Neural cell (in vitro differentiated cells): ENCODE results near the gene BPIFB1. TPM values are rescaled to one million over a fixed set of nuclear protein-coding genes. Genes with fewer than 3 reads are reported as not detected.

Experiments used
- H2AFZ ChIP-seq: fragments of 200-600, 300-800 bp; sonication (generic), shearing (Covaris generic); 2 replicates; pipeline ENCODE4 v1.6.0; 2014; ENCODE audit warnings: low read depth, mild to moderate bottlenecking, antibody characterized with exemption, low read length, moderate library complexity
- H3F3A ChIP-seq: fragments of 200-600 bp; shearing (Covaris generic); 2 replicates; pipeline ENCODE4 v1.6.1; 2016; ENCODE audit warnings: mild to moderate bottlenecking, moderate library complexity, mixed read lengths, antibody characterized with exemption, low read length; ENCODE audit not compliant: insufficient read depth, poor library complexity, severe bottlenecking
- H3K27ac ChIP-seq: fragments of 200-600, 300-800 bp; sonication (generic), shearing (Covaris generic); 2 replicates; pipeline ENCODE4 v1.5.1; 2014; ENCODE audit warnings: mild to moderate bottlenecking, low read length, moderate library complexity
- H3K27me3 ChIP-seq: fragments of 300-800, 200-600 bp; sonication (generic), shearing (Covaris generic); 2 replicates; pipeline ENCODE4 v1.6.0; 2014; ENCODE audit warnings: mild to moderate bottlenecking, low read depth, low read length, moderate library complexity; ENCODE audit not compliant: insufficient read depth
- H3K36me3 ChIP-seq: fragments of 300-800, 200-600 bp; sonication (generic), shearing (Covaris generic); 2 replicates; pipeline ENCODE4 v1.5.1; 2014; ENCODE audit warnings: mild to moderate bottlenecking, antibody characterized with exemption, low read length, moderate library complexity; ENCODE audit not compliant: insufficient read depth
- H3K4me2 ChIP-seq: fragments of 300-800, 200-600 bp; sonication (generic), shearing (Covaris generic); 2 replicates; pipeline ENCODE4 v1.6.0; 2014; ENCODE audit warnings: mild to moderate bottlenecking, low read length
- H3K4me3 ChIP-seq: fragments of 300-800, 200-600 bp; sonication (generic), shearing (Covaris generic); 2 replicates; pipeline ENCODE4 v1.5.1; 2014; ENCODE audit warnings: mild to moderate bottlenecking, low read length, moderate library complexity
- H3K79me2 ChIP-seq: fragments of 200-600 bp; shearing (Covaris generic); replicated peaks from 2 replicates; pipeline ENCODE4 v1.6.0; 2014; ENCODE audit warnings: mild to moderate bottlenecking, low read length, moderate library complexity; ENCODE audit not compliant: insufficient read depth
- H3K9ac ChIP-seq: fragments of 300-800, 200-600 bp; sonication (generic), shearing (Covaris generic); 2 replicates; pipeline ENCODE4 v1.6.1; 2016; ENCODE audit warnings: mild to moderate bottlenecking, low read length, mixed read lengths
- H3K9me2 ChIP-seq: fragments of 200-600 bp; shearing (Covaris generic); 2 replicates; pipeline ENCODE4 v1.6.1; 2016; ENCODE audit warnings: mild to moderate bottlenecking, low read length, mixed read lengths; ENCODE audit not compliant: insufficient read depth
- H3K9me3 ChIP-seq: fragments of 200-600, 300-800 bp; sonication (generic), shearing (Covaris generic); 2 replicates; pipeline ENCODE4 v1.6.1; 2016; ENCODE audit warnings: mild to moderate bottlenecking, mixed run types, low read length, moderate library complexity, mixed read lengths
- H4K20me1 ChIP-seq: fragments of 200-600 bp; shearing (Covaris generic); 2 replicates; pipeline ENCODE4 v1.6.1; 2016; ENCODE audit warnings: mild to moderate bottlenecking, mixed run types; ENCODE audit not compliant: insufficient read depth
- EP300 ChIP-seq: fragments of 450-650 bp; conservative IDR thresholded peaks from 2 replicates; pipeline ENCODE4 v1.6.1; 2014; ENCODE audit warnings: antibody characterized with exemption, mild to moderate bottlenecking, moderate library complexity; ENCODE audit not compliant: poor library complexity, severe bottlenecking
- EZH2 ChIP-seq: fragments of 200-600, 300-800 bp; shearing (Covaris generic), sonication (generic); IDR thresholded peaks from 2 replicates; pipeline ENCODE4 v1.6.1; 2014; ENCODE audit warnings: antibody characterized with exemption, low read length, borderline replicate concordance, mild to moderate bottlenecking; ENCODE audit not compliant: insufficient read depth, poor library complexity, severe bottlenecking
- MXI1 ChIP-seq: fragments of 450-650 bp; conservative IDR thresholded peaks from 2 replicates; pipeline ENCODE4 v1.6.1; 2014; ENCODE audit warnings: antibody characterized with exemption, mild to moderate bottlenecking; ENCODE audit not compliant: poor library complexity, severe bottlenecking
- POLR2AphosphoS5 ChIP-seq: IDR thresholded peaks from 2 replicates; pipeline ENCODE4 v1.6.1; 2012
- RAD21 ChIP-seq: fragments of 450-650 bp; conservative IDR thresholded peaks from 2 replicates; pipeline ENCODE4 v1.6.1; 2014; ENCODE audit warnings: antibody characterized with exemption, mild to moderate bottlenecking, moderate library complexity
- SMC3 ChIP-seq: fragments of 450-650 bp; conservative IDR thresholded peaks from 2 replicates; pipeline ENCODE4 v1.6.1; 2014; ENCODE audit warnings: antibody characterized with exemption, mild to moderate bottlenecking, moderate library complexity; ENCODE audit not compliant: poor library complexity
- TAF1 ChIP-seq: IDR thresholded peaks from 2 replicates; pipeline ENCODE4 v1.6.1; 2012; ENCODE audit warnings: low read depth
- polyA plus RNA-seq: library from polyadenylated mRNA; depleted of rRNA; stranded (reverse); fragments of >200 nt; gene quantifications from 2 replicates; pipeline ENCODE4 v1.2.3, GENCODE V29; 2014
- TF ChIP-seq, protein P1 (sequence below): fragments of 450-650 bp; IDR thresholded peaks from 2 replicates; pipeline ENCODE4 v1.5.1; 2014; ENCODE audit warnings: antibody characterized with exemption, mild to moderate bottlenecking, moderate library complexity; ENCODE audit not compliant: poor library complexity, severe bottlenecking
- TF ChIP-seq, protein P2 (sequence below): IDR thresholded peaks from 2 replicates; pipeline ENCODE4 v1.6.1; 2012; ENCODE audit warnings: borderline replicate concordance

BPIFB1 gene
- polyA plus RNA-seq, 1 donor from 2014 or later: not detected

DNA sequence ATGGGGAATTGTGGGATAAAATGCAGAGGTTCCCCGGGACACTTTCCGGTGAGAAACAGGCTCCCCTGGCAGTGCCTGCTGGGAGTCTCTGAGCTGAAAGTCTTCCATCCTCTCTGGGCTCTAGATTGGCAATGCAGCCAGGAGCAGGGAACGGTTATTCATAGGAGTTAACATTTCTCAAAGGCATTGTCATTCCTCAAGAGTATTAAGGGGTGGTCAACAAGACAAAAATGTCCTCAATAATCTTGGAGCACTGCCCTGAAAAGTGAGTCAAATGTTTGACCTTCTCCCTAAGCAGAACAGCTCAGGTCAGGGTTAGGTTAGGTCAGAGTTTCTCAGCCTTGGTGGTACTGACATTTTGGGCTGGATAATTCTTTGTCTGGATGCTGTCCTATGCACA lies 13.2 kb downstream of the BPIFB1 start:
- H3K79me2 ChIP-seq: no peaks in the 10 kb centered on the region
- no peak overlapping the region for H3K4me2 ChIP-seq
- no peaks in the 10 kb centered on the region for H3F3A ChIP-seq
- no peak overlapping the region for H2AFZ ChIP-seq
- TF ChIP-seq POLR2AphosphoS5 (no peak), EP300 (no peak), RAD21 (no peak), EZH2 (no peak), TAF1 (no peak), SMC3 (no peak), MXI1 (no peak)
- TF ChIP-seq, protein P1, sequence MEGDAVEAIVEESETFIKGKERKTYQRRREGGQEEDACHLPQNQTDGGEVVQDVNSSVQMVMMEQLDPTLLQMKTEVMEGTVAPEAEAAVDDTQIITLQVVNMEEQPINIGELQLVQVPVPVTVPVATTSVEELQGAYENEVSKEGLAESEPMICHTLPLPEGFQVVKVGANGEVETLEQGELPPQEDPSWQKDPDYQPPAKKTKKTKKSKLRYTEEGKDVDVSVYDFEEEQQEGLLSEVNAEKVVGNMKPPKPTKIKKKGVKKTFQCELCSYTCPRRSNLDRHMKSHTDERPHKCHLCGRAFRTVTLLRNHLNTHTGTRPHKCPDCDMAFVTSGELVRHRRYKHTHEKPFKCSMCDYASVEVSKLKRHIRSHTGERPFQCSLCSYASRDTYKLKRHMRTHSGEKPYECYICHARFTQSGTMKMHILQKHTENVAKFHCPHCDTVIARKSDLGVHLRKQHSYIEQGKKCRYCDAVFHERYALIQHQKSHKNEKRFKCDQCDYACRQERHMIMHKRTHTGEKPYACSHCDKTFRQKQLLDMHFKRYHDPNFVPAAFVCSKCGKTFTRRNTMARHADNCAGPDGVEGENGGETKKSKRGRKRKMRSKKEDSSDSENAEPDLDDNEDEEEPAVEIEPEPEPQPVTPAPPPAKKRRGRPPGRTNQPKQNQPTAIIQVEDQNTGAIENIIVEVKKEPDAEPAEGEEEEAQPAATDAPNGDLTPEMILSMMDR: no peak
- TF ChIP-seq, protein P2, sequence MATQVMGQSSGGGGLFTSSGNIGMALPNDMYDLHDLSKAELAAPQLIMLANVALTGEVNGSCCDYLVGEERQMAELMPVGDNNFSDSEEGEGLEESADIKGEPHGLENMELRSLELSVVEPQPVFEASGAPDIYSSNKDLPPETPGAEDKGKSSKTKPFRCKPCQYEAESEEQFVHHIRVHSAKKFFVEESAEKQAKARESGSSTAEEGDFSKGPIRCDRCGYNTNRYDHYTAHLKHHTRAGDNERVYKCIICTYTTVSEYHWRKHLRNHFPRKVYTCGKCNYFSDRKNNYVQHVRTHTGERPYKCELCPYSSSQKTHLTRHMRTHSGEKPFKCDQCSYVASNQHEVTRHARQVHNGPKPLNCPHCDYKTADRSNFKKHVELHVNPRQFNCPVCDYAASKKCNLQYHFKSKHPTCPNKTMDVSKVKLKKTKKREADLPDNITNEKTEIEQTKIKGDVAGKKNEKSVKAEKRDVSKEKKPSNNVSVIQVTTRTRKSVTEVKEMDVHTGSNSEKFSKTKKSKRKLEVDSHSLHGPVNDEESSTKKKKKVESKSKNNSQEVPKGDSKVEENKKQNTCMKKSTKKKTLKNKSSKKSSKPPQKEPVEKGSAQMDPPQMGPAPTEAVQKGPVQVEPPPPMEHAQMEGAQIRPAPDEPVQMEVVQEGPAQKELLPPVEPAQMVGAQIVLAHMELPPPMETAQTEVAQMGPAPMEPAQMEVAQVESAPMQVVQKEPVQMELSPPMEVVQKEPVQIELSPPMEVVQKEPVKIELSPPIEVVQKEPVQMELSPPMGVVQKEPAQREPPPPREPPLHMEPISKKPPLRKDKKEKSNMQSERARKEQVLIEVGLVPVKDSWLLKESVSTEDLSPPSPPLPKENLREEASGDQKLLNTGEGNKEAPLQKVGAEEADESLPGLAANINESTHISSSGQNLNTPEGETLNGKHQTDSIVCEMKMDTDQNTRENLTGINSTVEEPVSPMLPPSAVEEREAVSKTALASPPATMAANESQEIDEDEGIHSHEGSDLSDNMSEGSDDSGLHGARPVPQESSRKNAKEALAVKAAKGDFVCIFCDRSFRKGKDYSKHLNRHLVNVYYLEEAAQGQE: no peak
- H3K9me3 ChIP-seq: no peaks in the 10 kb centered on the region
- no peak overlapping the region for H3K9ac ChIP-seq
- H3K27me3 ChIP-seq: no peaks in the 10 kb centered on the region
- H3K27ac ChIP-seq: no peak overlapping the region
- no peak overlapping the region for H3K4me3 ChIP-seq
- no peaks in the 10 kb centered on the region for H3K36me3 ChIP-seq
- no peaks in the 10 kb centered on the region for H3K9me2 ChIP-seq
- no peaks in the 10 kb centered on the region for H4K20me1 ChIP-seq

DNA sequence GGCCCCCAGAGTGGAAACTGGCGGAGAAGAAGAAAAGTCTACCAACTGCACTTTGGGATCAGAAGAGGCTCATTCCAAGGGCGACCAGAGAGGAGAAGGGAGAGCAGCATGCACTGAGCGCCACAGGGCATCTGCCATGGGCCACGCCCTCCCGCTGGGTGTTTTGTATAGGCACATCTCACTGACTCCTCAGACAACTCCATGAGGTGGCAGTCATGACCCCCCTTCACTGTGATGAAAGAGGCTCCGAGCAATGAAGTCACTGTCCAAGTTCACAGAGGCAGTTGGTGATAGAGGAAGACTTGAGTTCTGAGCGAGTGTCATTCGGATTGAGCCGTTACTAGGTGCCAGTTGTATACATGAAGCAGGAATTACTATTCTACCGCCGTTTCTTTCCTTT lies 15.4 kb downstream of the BPIFB1 start:
- no peaks in the 10 kb centered on the region for H3K36me3 ChIP-seq
- no peaks in the 10 kb centered on the region for H3K27me3 ChIP-seq
- H3K4me3 ChIP-seq: no peak overlapping the region
- H3F3A ChIP-seq: no peaks in the 10 kb centered on the region
- H3K9me2 ChIP-seq: no peaks in the 10 kb centered on the region
- H3K9ac ChIP-seq: no peak overlapping the region
- no peaks in the 10 kb centered on the region for H3K9me3 ChIP-seq
- TF ChIP-seq, protein P2: no peak
- TF ChIP-seq EP300 (no peak), SMC3 (no peak), EZH2 (no peak), MXI1 (no peak), POLR2AphosphoS5 (no peak), TAF1 (no peak), RAD21 (no peak)
- TF ChIP-seq, protein P1: no peak
- H3K27ac ChIP-seq: no peak overlapping the region
- H3K79me2 ChIP-seq: no peaks in the 10 kb centered on the region
- H2AFZ ChIP-seq: no peak overlapping the region
- H3K4me2 ChIP-seq: no peak overlapping the region
- H4K20me1 ChIP-seq: no peaks in the 10 kb centered on the region
